ENCODE results near the gene EPHB2.

EPHB2 gene

DNA sequence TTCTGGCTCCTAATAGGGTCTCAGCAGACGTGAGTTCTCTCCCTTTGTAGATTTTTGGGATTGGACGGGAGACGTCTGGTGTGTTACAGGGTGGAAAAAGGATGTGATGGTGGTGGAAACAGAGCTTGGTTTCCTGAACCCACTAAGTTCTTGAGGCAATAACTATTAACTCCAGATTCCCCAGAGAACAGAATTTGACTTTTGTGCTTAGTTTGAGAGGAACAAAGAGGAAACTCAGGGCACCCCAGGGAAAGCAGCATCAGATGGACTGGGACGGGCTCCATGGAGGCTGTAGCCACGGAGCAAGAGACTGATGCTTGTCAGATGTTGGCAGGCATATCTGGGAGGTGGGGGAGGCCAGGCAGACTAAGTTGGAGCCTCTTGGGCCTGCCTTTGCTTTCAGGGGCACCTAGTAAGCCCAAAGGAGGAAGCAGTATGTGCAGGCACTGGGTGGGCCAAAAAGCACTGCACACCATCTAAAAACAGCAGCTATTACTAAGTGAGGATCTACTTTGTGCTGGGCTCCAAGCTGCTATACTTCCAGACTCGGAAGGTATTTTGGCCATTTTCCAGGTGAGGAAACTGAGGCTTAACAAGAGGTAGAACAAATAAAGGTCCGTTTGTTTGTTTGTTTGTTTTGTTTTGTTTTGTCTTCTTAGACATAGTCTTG is 66.9 kb downstream of the EPHB2 start:
- DNase-seq (ENCODE audit: extremely low read depth in 1 of 2, low read depth in 1 of 2), result no peak

DNA sequence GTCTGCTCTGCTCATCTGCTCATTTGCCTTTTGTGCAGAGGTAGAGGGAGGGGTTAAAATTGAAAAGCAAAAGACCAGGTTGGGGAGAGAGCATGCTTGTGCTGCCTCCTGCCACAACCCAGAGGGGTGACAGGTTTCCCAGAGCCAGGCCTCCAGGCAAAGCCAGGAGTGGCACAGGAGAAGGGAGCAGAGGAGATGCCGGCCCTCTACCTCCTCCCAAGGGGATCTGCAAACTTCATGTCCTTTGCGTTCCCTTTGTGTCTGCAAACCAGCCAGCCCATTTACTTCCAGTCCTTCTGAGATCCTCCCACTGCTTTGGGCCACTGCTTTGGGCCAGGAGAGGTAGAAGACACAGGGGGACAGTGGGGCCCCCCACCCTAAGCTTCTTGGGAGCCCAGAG is 67.8 kb downstream of the EPHB2 start:
- DNase-seq (ENCODE audit: extremely low read depth in 1 of 2, low read depth in 1 of 2), result no peak

DNA sequence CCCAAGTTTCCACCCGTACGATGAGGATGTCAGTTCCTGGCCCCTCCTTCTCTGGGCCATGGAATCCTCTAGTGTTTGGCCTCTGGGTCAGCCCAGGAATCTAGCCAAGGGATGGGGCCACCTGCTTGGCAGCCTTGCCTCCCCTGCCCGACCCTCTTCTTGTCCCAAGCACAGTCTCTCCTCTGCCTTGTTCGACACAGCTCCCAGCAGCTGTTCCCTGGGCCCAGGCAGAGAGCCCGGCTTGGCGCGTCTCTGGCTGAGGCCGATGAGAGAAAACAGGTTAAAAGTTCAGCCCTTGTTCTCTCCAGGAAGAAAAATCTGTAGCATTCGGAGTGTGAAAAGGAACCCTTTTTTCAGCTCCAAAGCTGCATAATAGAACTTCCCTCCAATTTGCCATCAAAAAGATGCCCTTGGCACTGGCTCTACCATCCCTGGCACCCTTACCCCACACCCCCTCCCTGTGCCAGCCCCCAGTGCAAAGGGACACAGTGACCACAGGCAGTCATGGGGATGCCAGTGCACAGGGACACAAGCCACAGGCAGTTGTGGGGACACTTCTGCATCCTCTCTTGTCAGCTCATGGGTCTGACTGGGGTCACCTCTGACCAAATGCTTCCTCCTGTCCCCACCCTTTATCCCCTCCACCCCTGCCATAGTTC is 68.4 kb downstream of the EPHB2 start:
- DNase-seq (ENCODE audit: extremely low read depth in 1 of 2, low read depth in 1 of 2), result no peak

DNA sequence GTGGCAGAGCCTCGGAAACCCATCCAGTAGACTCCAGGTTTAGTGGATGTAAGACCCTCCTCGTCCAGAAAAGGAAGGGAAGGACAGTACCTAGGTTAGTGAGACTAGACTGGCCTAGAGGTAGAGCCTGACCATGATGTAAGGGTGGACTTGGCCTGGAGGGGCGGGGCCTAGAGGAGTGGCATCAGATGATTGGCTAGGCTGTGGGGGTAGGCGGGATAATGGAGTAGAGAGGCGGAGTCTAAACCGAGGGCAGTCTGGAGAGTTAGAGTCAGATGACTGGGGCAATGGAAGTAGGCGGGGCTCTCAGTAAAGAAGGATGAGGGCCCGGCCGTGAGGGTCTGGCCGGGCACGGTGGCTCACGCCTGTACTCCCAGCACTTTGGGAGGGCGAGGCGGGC is 70.1 kb downstream of the EPHB2 start:
- DNase-seq (ENCODE audit: extremely low read depth in 1 of 2, low read depth in 1 of 2), result no peak

DNA sequence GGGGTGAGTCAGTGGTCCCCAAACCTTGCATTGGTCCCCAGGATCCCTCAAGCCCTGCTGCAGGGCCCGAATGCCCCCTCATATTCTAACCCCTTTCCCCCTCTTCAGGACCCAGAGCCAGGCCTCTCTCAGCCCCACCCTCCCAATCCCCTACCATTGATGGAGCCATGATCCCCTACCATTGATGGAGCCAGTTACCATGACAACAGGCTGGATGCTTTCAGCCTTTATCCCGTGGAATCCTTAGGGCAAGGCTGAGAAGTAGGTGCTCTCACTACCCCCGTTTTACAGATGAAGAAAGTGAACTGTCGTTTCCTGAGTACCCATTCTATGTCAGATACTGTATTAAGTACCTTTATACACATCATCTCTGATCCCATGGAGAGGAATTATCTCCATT is 70.8 kb downstream of the EPHB2 start:
- DNase-seq (ENCODE audit: extremely low read depth in 1 of 2, low read depth in 1 of 2), result no peak

- no peak for DNase-seq (ENCODE audit: extremely low read depth in 1 of 2, low read depth in 1 of 2)
Measured at GRCh38 chr1:22782406-22782805, 71.8 kb downstream of the EPHB2 start.

DNA sequence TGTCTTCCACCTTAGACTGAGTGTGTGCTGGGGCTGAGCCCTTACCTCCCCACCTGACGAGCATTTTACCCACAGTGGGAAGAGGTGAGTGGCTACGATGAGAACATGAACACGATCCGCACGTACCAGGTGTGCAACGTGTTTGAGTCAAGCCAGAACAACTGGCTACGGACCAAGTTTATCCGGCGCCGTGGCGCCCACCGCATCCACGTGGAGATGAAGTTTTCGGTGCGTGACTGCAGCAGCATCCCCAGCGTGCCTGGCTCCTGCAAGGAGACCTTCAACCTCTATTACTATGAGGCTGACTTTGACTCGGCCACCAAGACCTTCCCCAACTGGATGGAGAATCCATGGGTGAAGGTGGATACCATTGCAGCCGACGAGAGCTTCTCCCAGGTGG is 73.7 kb downstream of the EPHB2 start:
- no peak for DNase-seq (ENCODE audit: extremely low read depth in 1 of 2, low read depth in 1 of 2)

- DNase-seq (ENCODE audit: extremely low read depth in 1 of 2, low read depth in 1 of 2), result no peak
Measured at GRCh38 chr1:22784737-22785136, 74.1 kb downstream of the EPHB2 start.

- DNase-seq (ENCODE audit: extremely low read depth in 1 of 2, low read depth in 1 of 2), result no peak
Measured at GRCh38 chr1:22786101-22786500, 75.5 kb downstream of the EPHB2 start.

DNA sequence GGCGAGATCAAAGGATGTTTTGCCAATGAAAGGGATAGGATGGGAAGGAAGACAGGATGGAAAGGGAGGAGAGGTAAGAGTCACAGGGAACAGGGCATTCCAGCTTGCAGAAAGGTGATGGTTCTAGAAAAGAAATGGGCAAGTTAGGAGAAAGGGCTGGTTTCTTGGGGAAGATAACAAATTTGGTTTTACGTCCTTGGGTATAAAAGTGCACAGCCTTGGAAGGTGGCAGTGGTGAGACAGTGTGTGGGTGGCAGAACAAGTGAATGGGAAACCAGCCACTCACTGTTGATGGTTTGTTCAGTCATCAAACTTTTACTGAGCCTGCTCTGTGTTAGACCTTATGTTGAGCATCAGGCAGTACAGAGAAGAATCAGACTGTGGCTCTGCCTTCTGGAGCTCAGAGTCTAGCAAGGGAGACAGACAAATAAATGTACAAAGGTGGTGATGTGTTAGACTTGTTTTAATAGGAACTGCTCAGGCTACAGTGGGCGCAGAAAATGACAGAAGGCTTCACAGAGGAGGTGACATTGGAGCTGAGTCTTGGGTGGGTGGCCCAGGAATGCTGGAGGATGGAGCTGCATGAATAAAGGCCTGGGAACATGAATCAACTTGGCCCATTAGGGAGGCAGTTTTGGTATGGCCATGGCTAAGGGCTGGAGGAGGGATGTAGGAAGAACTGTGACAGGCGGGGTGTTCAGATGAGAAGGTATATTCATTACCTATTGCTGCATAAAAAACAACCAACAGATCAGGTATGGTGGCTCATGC is 76.3 kb downstream of the EPHB2 start:
- DNase-seq (ENCODE audit: extremely low read depth in 1 of 2, low read depth in 1 of 2), result no peak

DNA sequence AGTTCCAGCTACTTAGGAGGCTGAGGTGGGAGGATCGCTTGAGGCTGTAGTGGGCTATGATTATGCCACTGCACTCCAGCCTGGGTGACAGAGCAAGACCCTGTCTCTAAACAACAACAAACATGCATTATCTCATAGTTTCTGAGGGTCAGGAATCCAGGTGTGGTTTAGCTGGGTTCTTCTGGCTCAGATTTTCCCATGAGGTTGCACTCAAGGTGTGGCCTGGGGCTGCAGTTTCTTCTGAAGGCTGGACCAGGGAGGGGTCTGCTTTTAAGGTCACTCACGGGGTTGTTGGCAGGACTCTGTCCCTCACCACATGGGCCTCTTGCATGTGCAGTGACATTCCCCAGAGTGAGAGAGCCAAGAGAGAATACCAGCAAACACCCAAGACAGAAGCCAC is 77.0 kb downstream of the EPHB2 start:
- no peak for DNase-seq (ENCODE audit: extremely low read depth in 1 of 2, low read depth in 1 of 2)

DNA sequence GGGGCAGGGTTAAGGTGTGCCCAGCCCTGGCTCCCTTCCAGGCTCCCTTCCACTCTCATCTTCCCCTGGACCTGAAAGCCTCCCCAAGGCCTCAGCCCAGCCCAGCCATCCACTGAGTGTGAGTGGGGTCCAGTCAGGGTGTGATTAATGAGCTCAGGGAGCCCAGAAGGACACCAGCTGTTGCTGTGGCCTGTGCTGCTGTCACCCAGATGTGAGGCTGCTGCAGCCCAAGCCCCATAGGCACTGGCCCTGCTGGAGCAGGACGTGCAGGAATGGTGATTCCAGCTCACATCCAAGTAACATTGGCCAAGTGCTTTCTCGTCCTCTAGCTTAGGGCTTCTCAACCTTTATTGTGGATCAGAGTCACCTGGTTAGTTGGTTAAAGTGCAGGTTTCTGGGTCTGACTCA is 77.6 kb downstream of the EPHB2 start:
- no peak for DNase-seq (ENCODE audit: extremely low read depth in 1 of 2, low read depth in 1 of 2)

DNA sequence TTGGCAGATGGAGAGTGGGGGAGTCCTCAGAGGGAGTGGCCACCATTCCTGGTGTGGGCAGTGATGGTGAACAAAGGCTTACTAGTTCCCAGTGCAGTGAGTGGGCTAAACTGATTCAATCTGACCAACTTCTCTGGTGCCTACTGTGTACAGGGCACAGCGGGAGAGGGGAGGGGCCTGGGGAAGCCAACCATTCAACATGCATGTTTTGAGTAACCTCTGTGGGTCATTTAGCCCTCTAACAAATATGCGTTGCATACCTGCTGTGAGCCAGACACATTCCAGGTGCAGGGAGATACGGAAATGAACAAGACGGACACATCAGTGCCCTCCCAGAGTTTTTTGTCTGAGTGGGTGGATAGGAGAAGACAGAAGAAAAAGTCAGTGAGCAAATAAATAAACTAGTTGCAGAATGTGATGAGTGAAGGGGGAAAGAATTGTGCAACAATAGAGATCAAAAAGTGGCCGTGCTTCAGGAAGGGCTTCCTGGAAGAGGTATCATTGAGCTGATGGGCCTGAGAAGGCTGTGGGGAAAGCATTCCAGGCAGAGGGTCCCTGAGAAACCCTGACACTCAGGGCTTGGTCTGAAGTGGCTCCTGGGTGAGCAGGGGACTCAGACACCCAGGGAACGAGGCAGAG is 78.8 kb downstream of the EPHB2 start:
- DNase-seq (ENCODE audit: extremely low read depth in 1 of 2, low read depth in 1 of 2), result no peak

GRCh38 chr1:22790232-22791008 is 79.8 kb downstream of the EPHB2 start:
- no peak for DNase-seq (ENCODE audit: extremely low read depth in 1 of 2, low read depth in 1 of 2)

DNA sequence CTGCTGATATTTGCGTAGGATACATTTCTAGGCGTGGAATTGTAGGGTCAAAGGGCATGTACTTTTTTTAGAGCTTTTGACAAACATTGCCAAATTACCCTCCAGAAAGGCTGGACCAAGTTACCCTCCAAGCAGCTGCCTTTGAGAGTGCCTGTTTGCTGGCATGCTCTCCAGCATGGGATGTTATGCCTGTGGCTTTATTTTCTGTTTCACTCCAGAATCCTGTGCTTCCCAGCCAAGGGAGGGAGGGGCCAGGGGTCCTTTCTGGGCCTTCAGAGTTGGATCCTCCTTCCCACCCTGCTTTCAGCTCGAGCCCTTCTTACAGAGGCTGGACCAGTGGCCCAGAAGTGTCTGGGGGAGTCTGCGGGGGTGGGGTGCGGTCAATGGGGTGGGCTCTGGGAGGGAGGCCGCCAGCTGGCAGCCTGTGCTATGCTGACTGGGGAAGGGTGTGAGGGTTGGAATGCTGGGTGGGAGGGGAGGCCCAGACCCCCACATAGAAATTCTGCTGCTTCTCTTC is 81.2 kb downstream of the EPHB2 start:
- DNase-seq (ENCODE audit: extremely low read depth in 1 of 2, low read depth in 1 of 2), result no peak

GRCh38 chr1:22792396-22793160 is 81.9 kb downstream of the EPHB2 start:
- no peak for DNase-seq (ENCODE audit: extremely low read depth in 1 of 2, low read depth in 1 of 2)

DNA sequence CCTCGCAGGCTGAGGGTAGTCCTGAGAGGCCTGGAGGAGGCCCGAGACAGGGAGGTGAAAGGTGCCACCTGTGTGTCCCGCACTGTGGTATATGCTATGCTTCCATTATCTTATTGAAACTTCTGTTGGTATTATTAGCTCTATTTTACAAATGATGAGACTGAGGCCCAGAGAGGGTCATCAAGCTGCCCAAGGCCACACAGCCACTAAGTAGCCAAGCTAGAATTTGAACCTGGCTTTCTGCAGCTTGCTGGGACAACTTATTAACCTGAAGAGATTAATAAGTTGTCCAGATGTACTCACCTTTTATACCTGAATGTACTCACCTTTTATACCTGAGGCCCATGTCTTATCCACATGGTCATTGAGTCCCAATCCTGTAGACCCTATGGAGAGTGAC is 83.0 kb downstream of the EPHB2 start:
- no peak for DNase-seq (ENCODE audit: extremely low read depth in 1 of 2, low read depth in 1 of 2)

DNA sequence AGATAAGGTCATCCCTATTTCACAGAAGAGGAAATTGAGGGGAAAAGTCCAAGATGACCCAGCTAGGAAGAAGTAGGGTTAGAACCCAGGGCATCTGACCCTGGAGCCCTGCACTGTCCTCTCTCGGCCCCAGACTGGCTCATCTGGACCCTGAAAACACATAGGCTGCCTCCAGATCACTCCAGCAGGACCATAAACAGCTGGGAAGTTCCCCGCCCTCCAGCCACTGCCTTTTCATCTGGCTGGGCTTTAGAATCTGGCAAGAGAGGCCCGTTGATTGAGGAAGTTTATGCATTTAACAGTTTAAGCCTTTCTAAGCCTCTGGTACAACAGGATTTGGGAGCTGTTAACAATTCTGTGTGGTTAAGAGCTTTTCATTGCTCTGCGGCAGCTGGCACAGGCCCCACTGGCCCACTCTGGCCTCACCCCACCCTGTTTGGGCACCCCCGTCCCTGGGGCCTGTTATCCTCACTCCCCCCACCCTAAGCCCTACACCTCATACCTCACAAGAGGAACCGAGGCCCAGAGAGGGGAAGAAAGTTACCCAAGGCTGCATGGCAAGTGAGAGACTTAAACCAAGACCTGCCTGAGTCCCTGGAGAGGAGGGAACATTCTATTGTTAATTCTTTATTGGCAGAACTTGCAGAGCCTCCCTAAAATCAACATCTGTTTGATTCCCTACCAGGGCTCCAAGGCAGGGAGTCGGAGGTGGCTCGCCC is 84.2 kb downstream of the EPHB2 start:
- DNase-seq (ENCODE audit: extremely low read depth in 1 of 2, low read depth in 1 of 2), result no peak

- no peak for DNase-seq (ENCODE audit: extremely low read depth in 1 of 2, low read depth in 1 of 2)
Measured at GRCh38 chr1:22795366-22795714, 84.7 kb downstream of the EPHB2 start.

Measured in stimulated activated CD8-positive, alpha-beta memory T cell treated with anti-CD3 and anti-CD28 coated beads, Interleukin-7, amount 100 ng/mL, for 48 hours (primary cell).